Mesodermal cell (in vitro differentiated cells): ENCODE results near the gene MAP3K1.

Source experiments
- H3K27ac ChIP-seq: 2 replicates; pipeline ENCODE4 v1.7.0; 2013; ENCODE audit warnings: mild to moderate bottlenecking, low read depth, low read length, moderate library complexity; ENCODE audit not compliant: severe bottlenecking
- H3K36me3 ChIP-seq: 2 replicates; pipeline ENCODE4 v1.7.1; 2013; ENCODE audit warnings: mild to moderate bottlenecking, low read length, moderate library complexity; ENCODE audit not compliant: control insufficient read depth, insufficient read depth
- H3K4me1 ChIP-seq: one replicate; pipeline ENCODE4 v1.7.1; 2013; ENCODE audit warnings: mild to moderate bottlenecking, low read length; ENCODE audit not compliant: insufficient read depth, control insufficient read depth, poor library complexity, severe bottlenecking
- H3K4me3 ChIP-seq: 2 replicates; pipeline ENCODE4 v1.7.0; 2013; ENCODE audit warnings: low read length, control low read depth, mild to moderate bottlenecking; ENCODE audit not compliant: insufficient read depth, poor library complexity, severe bottlenecking; ENCODE audit errors: extremely low read depth
- H3K9me3 ChIP-seq: 2 replicates; pipeline ENCODE4 v1.7.1; 2013; ENCODE audit warnings: mild to moderate bottlenecking, low read length, moderate library complexity; ENCODE audit not compliant: control insufficient read depth
- WGBS, 2 experiments: methylation state at CpG; one replicate each; pipeline ENCODE4 v1.1.5; 2013; ENCODE audit warnings: missing lambda C conversion rate in 2 of 2; ENCODE audit not compliant: insufficient coverage in 2 of 2; 5-methylcytosine and 5-hydroxymethylcytosine counted together

MAP3K1 gene

GRCh38 chr5:56909294-56910209, 94.2 kb downstream of the MAP3K1 start, which contains the start of gene SETD9:
SETD9 (plus strand) TSS chr5:56909596; CDS start chr5:56909646, 50 bp downstream.
- Histone ChIP-seq H3K4me1 (peaks cover 8% of the 10 kb centered on the region), H3K4me3 (peak within 1 kb of the TSS; percentile 57), H3K9me3 (no peaks in the 10 kb centered on the region), H3K27ac (peak within 1 kb of the TSS; percentile 97), H3K36me3 (peaks cover 7% of the 10 kb centered on the region)
- 1 to 2% methylated on average over 44 to 67 of the region's 84 CpGs for WGBS, 2 experiments

- no peaks in the 10 kb centered on the region for H3K9me3 ChIP-seq
- H3K4me1 ChIP-seq: peaks cover 8% of the 10 kb centered on the region
- 32 to 35% methylated on average over 27 to 28 of the region's 29 CpGs for WGBS, 2 experiments
- peak overlapping the region; percentile 57 for H3K4me3 ChIP-seq
- H3K27ac ChIP-seq: peak overlapping the region; percentile 92
- H3K36me3 ChIP-seq: peaks cover 7% of the 10 kb centered on the region
Measured at GRCh38 chr5:56910210-56910965, 95.0 kb downstream of the MAP3K1 start.

DNA sequence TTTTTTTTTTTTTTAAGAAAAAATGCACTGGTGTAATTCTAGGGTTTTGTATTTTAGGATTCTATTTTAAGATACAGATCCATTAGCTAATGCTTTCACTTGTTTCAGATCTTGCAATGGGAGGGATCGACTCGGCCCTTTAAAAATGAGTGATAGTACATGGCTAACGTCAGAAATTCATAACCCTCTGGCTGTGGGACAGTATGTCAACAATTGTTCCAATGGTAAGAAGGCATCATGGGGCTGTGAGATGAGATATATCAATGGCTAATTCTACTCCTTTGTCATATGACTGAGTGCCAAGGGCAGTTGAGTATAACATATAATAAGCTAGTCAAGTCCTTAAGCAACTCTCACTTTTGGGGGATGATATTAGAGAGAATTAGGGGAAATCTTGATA, 98.4 kb downstream of the MAP3K1 start:
- 80% methylated on average over 1 of the region's 3 CpGs; no CpG with 5 or more reads in 1 of the 2 experiments for WGBS, 2 experiments
- no peaks in the 10 kb centered on the region for H3K9me3 ChIP-seq
- H3K4me1 ChIP-seq: peaks cover 4% of the 10 kb centered on the region
- H3K4me3 ChIP-seq: no peak overlapping the region
- peaks cover 7% of the 10 kb centered on the region for H3K36me3 ChIP-seq
- H3K27ac ChIP-seq: no peak overlapping the region

- Histone ChIP-seq H3K27ac (no peak overlapping the region), H3K36me3 (peaks cover 7% of the 10 kb centered on the region), H3K4me3 (no peak overlapping the region), H3K4me1 (peaks cover 4% of the 10 kb centered on the region), H3K9me3 (no peaks in the 10 kb centered on the region)
- no CpG with 5 or more reads among the region's 2 CpGs for WGBS, 2 experiments
Measured at GRCh38 chr5:56914678-56915077, 99.3 kb downstream of the MAP3K1 start.

GRCh38 chr5:56917534-56917933, 102.2 kb downstream of the MAP3K1 start:
- Histone ChIP-seq H3K36me3 (peaks cover 18% of the 10 kb centered on the region), H3K27ac (no peak overlapping the region), H3K4me3 (no peak overlapping the region), H3K9me3 (no peaks in the 10 kb centered on the region), H3K4me1 (no peaks in the 10 kb centered on the region)
- 67% methylated on average over 1 of the region's 2 CpGs; no CpG with 5 or more reads in 1 of the 2 experiments for WGBS, 2 experiments

DNA sequence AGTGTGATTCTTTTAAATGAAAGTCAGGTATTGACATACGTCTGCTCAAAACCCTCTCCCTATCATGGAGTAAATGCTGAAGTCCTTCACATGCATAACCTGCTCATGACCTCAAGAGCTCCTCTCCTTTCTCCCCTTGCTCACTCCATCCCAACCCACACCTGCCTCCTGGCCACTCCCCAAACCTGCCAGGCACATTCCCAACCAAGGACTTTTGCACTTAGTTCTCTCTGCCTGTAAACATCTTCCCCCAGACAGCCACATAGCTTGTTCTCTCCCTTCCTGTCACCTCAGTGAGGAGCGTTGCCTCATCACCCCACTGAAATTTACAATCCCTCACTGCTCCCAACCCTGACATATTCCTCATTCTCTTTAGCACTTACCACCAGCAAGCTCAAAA, 102.7 kb downstream of the MAP3K1 start:
- Histone ChIP-seq H3K36me3 (peaks cover 24% of the 10 kb centered on the region), H3K9me3 (no peaks in the 10 kb centered on the region), H3K4me3 (no peak overlapping the region), H3K4me1 (no peaks in the 10 kb centered on the region), H3K27ac (peak overlapping the region; percentile 0)
- WGBS, 2 experiments: 83% methylated on average over 1 to 2 of the region's 2 CpGs

GRCh38 chr5:56919942-56920662, 104.8 kb downstream of the MAP3K1 start:
- Histone ChIP-seq H3K4me3 (no peak overlapping the region), H3K27ac (no peak overlapping the region), H3K4me1 (no peaks in the 10 kb centered on the region), H3K36me3 (peaks cover 35% of the 10 kb centered on the region), H3K9me3 (no peaks in the 10 kb centered on the region)
- no CpG with 5 or more reads among the region's 1 CpG for WGBS, 2 experiments

DNA sequence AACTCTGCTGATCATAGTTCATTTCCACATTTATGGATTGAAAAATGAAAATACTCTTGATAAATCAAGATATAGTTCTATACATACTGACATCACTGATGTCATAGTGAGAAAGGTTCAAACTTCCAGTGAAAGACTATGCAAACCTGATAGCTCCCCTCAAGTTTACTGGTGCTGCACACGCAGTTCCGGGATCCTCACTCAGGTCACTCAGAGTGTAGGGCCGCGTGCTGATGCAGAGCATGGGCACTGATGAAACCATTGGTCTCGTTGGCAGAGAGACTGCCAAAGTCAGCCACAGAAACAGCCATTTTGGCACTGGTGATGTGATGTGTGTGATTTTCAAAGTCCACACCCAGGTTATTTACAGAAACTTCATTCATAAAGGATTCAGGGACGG, 107.6 kb downstream of the MAP3K1 start:
- no peaks in the 10 kb centered on the region for H3K4me1 ChIP-seq
- H3K9me3 ChIP-seq: no peaks in the 10 kb centered on the region
- H3K27ac ChIP-seq: no peak overlapping the region
- no peak overlapping the region for H3K4me3 ChIP-seq
- H3K36me3 ChIP-seq: peaks cover 63% of the 10 kb centered on the region
- WGBS, 2 experiments: 92 to 100% methylated on average over 3 to 5 of the region's 6 CpGs

DNA sequence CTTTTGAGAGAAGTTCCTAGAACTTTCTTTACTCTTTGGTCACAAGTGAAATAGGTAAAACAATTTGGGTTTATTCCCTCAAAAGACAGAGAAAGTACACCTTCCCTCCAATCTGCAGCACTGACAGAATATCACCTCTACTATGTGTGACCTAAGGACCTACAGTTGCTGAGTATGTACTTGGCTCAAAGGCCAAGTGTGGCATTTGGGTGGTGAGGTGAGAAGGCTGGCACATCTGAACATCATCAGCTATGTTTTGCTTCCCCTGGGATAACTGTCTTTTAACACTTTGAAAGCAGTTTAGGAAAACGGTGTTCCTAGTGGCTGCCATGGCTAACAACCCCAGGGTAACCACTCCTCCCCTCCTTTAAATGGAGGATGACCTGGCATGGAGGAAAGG, 119.0 kb downstream of the MAP3K1 start:
- Histone ChIP-seq H3K36me3 (peaks cover 84% of the 10 kb centered on the region), H3K4me3 (no peak overlapping the region), H3K27ac (no peak overlapping the region), H3K9me3 (no peaks in the 10 kb centered on the region), H3K4me1 (no peaks in the 10 kb centered on the region)
- 100% methylated on average over 1 of the region's 1 CpG for WGBS, 2 experiments

DNA sequence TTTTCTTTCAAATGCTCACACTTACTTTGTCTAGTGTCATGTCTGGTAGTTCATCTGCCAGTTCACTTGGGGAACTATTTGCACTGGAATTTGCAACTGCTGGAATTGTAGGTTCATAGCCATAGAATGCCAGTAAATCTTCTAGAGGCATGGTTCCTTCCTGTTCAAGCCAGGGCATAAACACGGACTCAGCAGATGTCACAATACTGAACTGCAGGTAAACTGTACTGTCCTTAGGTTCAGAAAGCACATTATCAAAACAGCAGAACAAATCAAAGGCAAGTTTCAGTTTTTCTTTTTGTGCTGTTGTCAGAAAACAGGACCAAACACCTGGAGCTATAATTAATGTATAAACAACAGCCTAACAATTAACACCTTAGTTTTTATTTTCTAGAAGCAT, 123.5 kb downstream of the MAP3K1 start:
- Histone ChIP-seq H3K4me1 (no peaks in the 10 kb centered on the region), H3K27ac (no peak overlapping the region), H3K36me3 (peaks cover 97% of the 10 kb centered on the region), H3K4me3 (no peak overlapping the region), H3K9me3 (no peaks in the 10 kb centered on the region)
- WGBS, 2 experiments: 91 to 100% methylated on average over 1 of the region's 1 CpG
